Measurements from ENCODE around the gene CFAP69. TPM values are rescaled to one million over a fixed set of nuclear protein-coding genes. Genes with fewer than 3 reads are reported as not detected.

Gene CFAP69
- total and polyA plus RNA-seq, 7 donors, result 0.55 to 4.9 (median 1.7) TPM

DNA sequence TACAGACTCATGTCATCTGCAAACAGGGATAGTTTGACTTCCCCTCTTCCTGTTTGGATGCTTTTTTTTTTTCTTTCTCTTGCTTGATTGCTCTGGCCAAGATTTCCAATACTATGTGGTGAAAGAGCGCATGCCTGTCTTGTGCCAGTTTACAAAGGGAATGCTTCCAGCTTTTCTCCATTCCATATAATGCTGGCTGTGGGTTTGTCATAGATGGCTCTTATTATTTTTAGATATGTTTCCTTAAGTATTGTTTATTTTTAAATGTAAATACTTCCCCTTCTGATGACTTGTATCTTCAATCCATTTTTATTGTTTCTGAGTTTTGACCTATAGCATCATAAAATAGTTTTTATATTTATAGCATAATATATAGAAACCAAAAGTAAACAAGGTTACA, 58.3 kb downstream of the CFAP69 start:
- Histone ChIP-seq H3K36me3 (ENCODE audit: insufficient read depth in 1 of 2, low read depth in 1 of 2) (peaks cover 0 to 7% of the 10 kb centered on the region in 2 donors), H3K27ac (no peak overlapping the region), H3K27me3 (ENCODE audit: insufficient read depth in 3 of 3, low read length in 2 of 3) (no peaks in the 10 kb centered on the region), H3K4me3 (no peak overlapping the region), H3K9me3 (no peaks in the 10 kb centered on the region), H3K4me1 (no peaks in the 10 kb centered on the region)
- DNase-seq (no peak), ATAC-seq (no peak)
- intact Hi-C loops (cut with DNase I), result no loop called here
- TF ChIP-seq, protein P1, sequence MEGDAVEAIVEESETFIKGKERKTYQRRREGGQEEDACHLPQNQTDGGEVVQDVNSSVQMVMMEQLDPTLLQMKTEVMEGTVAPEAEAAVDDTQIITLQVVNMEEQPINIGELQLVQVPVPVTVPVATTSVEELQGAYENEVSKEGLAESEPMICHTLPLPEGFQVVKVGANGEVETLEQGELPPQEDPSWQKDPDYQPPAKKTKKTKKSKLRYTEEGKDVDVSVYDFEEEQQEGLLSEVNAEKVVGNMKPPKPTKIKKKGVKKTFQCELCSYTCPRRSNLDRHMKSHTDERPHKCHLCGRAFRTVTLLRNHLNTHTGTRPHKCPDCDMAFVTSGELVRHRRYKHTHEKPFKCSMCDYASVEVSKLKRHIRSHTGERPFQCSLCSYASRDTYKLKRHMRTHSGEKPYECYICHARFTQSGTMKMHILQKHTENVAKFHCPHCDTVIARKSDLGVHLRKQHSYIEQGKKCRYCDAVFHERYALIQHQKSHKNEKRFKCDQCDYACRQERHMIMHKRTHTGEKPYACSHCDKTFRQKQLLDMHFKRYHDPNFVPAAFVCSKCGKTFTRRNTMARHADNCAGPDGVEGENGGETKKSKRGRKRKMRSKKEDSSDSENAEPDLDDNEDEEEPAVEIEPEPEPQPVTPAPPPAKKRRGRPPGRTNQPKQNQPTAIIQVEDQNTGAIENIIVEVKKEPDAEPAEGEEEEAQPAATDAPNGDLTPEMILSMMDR (IDR thresholded peaks at IDR 0.05), result no peak
- 86 to 100% (median 98%) methylated on average over 1 of the region's 1 CpG for WGBS, 3 donors

GRCh38 chr7:90309872-90310271, 64.9 kb downstream of the CFAP69 start:
- H3K36me3 ChIP-seq (ENCODE audit: insufficient read depth in 1 of 2, low read depth in 1 of 2), result peaks cover 0 to 13% of the 10 kb centered on the region in 2 donors
- ATAC-seq (no peak), DNase-seq (no peak)
- 88 to 91% (median 90%) methylated on average over 5 of the region's 5 CpGs for WGBS, 3 donors
- H3K9me3 ChIP-seq, result no peaks in the 10 kb centered on the region
- TF ChIP-seq, protein P1 (IDR thresholded peaks at IDR 0.05), result no peak
- H3K27me3 ChIP-seq (ENCODE audit: insufficient read depth in 3 of 3, low read length in 2 of 3), result no peaks in the 10 kb centered on the region
- H3K4me1 ChIP-seq, result no peaks in the 10 kb centered on the region
- intact Hi-C loops (cut with DNase I), result loop anchor here in 1 of 2 donors (5.0 kb wide), 1 partner anchor 117 kb away; no protein-coding TSS in a partner anchor
- H3K27ac ChIP-seq, result no peak overlapping the region
- no peak overlapping the region for H3K4me3 ChIP-seq

DNA sequence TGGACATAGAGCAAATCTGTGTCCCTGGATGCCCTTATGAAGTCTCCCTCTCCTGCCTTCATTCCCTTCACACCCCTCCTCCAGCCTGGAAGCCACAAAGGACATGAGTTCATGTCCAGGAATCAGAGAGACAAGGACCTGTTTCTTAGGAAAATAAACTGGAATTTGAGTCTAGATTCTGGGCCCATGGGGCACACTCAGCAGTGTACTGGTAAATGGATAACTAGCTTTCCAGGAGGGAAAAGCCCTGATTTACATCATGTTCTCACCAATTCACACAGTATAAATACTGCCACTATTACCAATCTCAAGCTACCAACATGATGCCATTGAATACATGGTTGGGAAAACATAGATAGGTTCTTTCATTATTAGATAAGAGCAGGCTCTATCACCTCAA, 66.2 kb downstream of the CFAP69 start:
- TF ChIP-seq, protein P1 (IDR thresholded peaks at IDR 0.05), result no peak
- intact Hi-C loops (cut with DNase I), result loop anchor here in 1 of 2 donors (5.0 kb wide), 1 partner anchor 116 kb away; no protein-coding TSS in a partner anchor
- Histone ChIP-seq H3K36me3 (ENCODE audit: insufficient read depth in 1 of 2, low read depth in 1 of 2) (peaks cover 0 to 13% of the 10 kb centered on the region in 2 donors), H3K9me3 (no peaks in the 10 kb centered on the region), H3K4me1 (no peaks in the 10 kb centered on the region), H3K4me3 (no peak overlapping the region), H3K27me3 (ENCODE audit: insufficient read depth in 3 of 3, low read length in 2 of 3) (no peaks in the 10 kb centered on the region), H3K27ac (no peak overlapping the region)
- ATAC-seq (no peak), DNase-seq (no peak)

DNA sequence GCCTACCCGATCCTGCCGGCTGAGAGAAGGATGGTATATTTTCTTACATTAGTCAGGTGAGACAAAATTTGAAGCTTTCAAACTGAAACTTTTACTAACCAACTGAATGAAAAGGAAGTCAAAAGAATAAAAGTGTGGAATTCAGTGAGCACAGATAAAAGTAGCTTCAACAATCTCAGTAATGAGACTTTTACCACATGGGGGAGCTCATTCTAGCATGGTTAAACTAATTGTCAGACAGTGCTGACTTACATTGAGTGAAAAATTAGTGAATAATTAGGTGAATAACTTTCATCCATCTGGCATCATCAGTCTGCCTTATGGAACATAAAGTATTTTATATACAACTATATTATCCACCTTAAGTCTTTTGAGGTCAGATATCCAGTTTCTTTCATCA, 67.8 kb downstream of the CFAP69 start:
- WGBS, 3 donors, result 83 to 94% (median 93%) methylated on average over 2 of the region's 2 CpGs
- ATAC-seq (no peak), DNase-seq (no peak)
- H3K4me3 ChIP-seq, result no peak overlapping the region
- H3K9me3 ChIP-seq, result no peaks in the 10 kb centered on the region
- TF ChIP-seq, protein P1 (IDR thresholded peaks at IDR 0.05), result no peak
- H3K36me3 ChIP-seq (ENCODE audit: insufficient read depth in 1 of 2, low read depth in 1 of 2), result peaks cover 0 to 11% of the 10 kb centered on the region in 2 donors
- intact Hi-C loops (cut with DNase I), result loop anchor here (2.0 to 5.0 kb wide), 2 partner anchors 114 to 115 kb away; no protein-coding TSS in a partner anchor
- H3K4me1 ChIP-seq, result no peaks in the 10 kb centered on the region
- H3K27ac ChIP-seq, result no peak overlapping the region
- H3K27me3 ChIP-seq (ENCODE audit: insufficient read depth in 3 of 3, low read length in 2 of 3), result peaks cover 0 to 3% (median 0%) of the 10 kb centered on the region in 3 donors

GRCh38 chr7:90313907-90314306, 68.9 kb downstream of the CFAP69 start:
- no peak overlapping the region for H3K27ac ChIP-seq
- intact Hi-C loops (cut with DNase I), result loop anchor here (2.0 to 5.0 kb wide), 2 partner anchors 113 kb away; no protein-coding TSS in a partner anchor
- H3K27me3 ChIP-seq (ENCODE audit: insufficient read depth in 3 of 3, low read length in 2 of 3), result peaks cover 0 to 3% (median 0%) of the 10 kb centered on the region in 3 donors
- TF ChIP-seq, protein P1 (IDR thresholded peaks at IDR 0.05), result no peak
- ATAC-seq (no peak), DNase-seq (no peak)
- no peak overlapping the region for H3K4me3 ChIP-seq
- no peaks in the 10 kb centered on the region for H3K4me1 ChIP-seq
- 70 to 71% (median 70%) methylated on average over 4 of the region's 4 CpGs for WGBS, 3 donors
- no peaks in the 10 kb centered on the region for H3K36me3 ChIP-seq (ENCODE audit: insufficient read depth in 1 of 2, low read depth in 1 of 2)
- H3K9me3 ChIP-seq, result no peaks in the 10 kb centered on the region

All from psoas muscle (tissue), 8 donors.